CD14-positive monocyte (primary cell): ENCODE results near the gene RDH12. TPM values are rescaled to one million over a fixed set of nuclear protein-coding genes. Genes with fewer than 3 reads are reported as not detected.
A peak's percentile ranks its signal among the peaks of the same experiment; 100 is the strongest.

Experiments used
- DNase-seq, 3 donors: peaks; one replicate each; pipeline ENCODE4 v3.0.0-alpha.2; 2011 to 2022
- H2AFZ ChIP-seq: 2 replicates; pipeline ENCODE4 v1.6.0; 2012; ENCODE audit warnings: mild to moderate bottlenecking, low read depth, low read length, inconsistent platforms; ENCODE audit not compliant: insufficient read depth, poor library complexity, severe bottlenecking
- H3K27ac ChIP-seq, 2 donors: 1 replicate in 1 of 2; 2 replicates in 1 of 2; pipeline ENCODE4 v1.5.1; 2012 to 2013; ENCODE audit warnings: low read length in 2 of 2, control low read depth in 1 of 2, inconsistent platforms in 1 of 2, low read depth in 1 of 2, mild to moderate bottlenecking in 1 of 2
- H3K27me3 ChIP-seq, 2 donors: one replicate each; pipeline versions ENCODE4 v1.6.0 to v1.6.1; 2011 to 2013; ENCODE audit warnings: low read length in 2 of 2; ENCODE audit not compliant: control insufficient read depth in 2 of 2, insufficient read depth in 2 of 2
- H3K36me3 ChIP-seq, 2 donors: replicated peaks in 1 of 2; 1 replicate in 1 of 2; 2 replicates in 1 of 2; pipeline versions ENCODE4 v1.5.1 to v1.6.1; 2012 to 2013; ENCODE audit warnings: low read length in 2 of 2, control low read depth in 1 of 2, inconsistent platforms in 1 of 2, mild to moderate bottlenecking in 1 of 2; ENCODE audit not compliant: insufficient read depth in 2 of 2, control insufficient read depth in 1 of 2
- H3K4me1 ChIP-seq, 2 donors: 1 replicate in 1 of 2; 2 replicates in 1 of 2; pipeline versions ENCODE4 v1.5.1 to v1.6.1; 2012 to 2013; ENCODE audit warnings: low read length in 2 of 2, control low read depth in 1 of 2, inconsistent platforms in 1 of 2, mild to moderate bottlenecking in 1 of 2, moderate library complexity in 1 of 2; ENCODE audit not compliant: insufficient read depth in 2 of 2, control insufficient read depth in 1 of 2
- H3K4me2 ChIP-seq: replicated peaks from 2 replicates; pipeline ENCODE3; 2012; ENCODE audit warnings: low read length, moderate library complexity, mild to moderate bottlenecking; ENCODE audit not compliant: poor library complexity, severe bottlenecking; ENCODE audit errors: extremely low read depth
- H3K4me3 ChIP-seq, 3 experiments: fragments of 200-600 bp in 1 of 3; sonication (generic) in 1 of 3; replicated peaks in 1 of 3; 1 replicate in 2 of 3; 2 replicates in 1 of 3; pipeline ENCODE4 v1.5.1; 2011 to 2013; ENCODE audit warnings: low read length in 3 of 3, mild to moderate bottlenecking in 3 of 3, control low read depth in 2 of 3, low read depth in 2 of 3, inconsistent platforms in 1 of 3, moderate library complexity in 1 of 3
- H3K79me2 ChIP-seq: 2 replicates; pipeline ENCODE4 v1.6.0; 2012; ENCODE audit warnings: mild to moderate bottlenecking, control low read depth, inconsistent platforms, low read length, moderate library complexity; ENCODE audit not compliant: insufficient read depth
- H3K9ac ChIP-seq: 2 replicates; pipeline ENCODE4 v1.6.0; 2017; ENCODE audit warnings: low read length, mild to moderate bottlenecking; ENCODE audit not compliant: insufficient read depth, poor library complexity, severe bottlenecking
- H3K9me3 ChIP-seq, 2 donors: replicated peaks in 1 of 2; 1 replicate in 1 of 2; 2 replicates in 1 of 2; pipeline versions ENCODE4 v1.5.1 to v1.6.1; 2012 to 2013; ENCODE audit warnings: low read length in 2 of 2, control low read depth in 1 of 2; ENCODE audit not compliant: control insufficient read depth in 1 of 2, insufficient read depth in 1 of 2
- H4K20me1 ChIP-seq: 2 replicates; pipeline ENCODE4 v1.6.0; 2012; ENCODE audit warnings: mild to moderate bottlenecking, low read length, control low read depth, moderate library complexity; ENCODE audit not compliant: insufficient read depth
- H3K27ac Mint-ChIP-seq, 7 donors: one replicate each; pipeline ENCODE4 v1.8.0; 2020; ENCODE audit warnings: mild to moderate bottlenecking in 7 of 7, mixed read lengths in 7 of 7, moderate library complexity in 6 of 7, inconsistent platforms in 2 of 7
- H3K27me3 Mint-ChIP-seq, 3 donors: one replicate each; pipeline ENCODE4 v1.8.0; 2021 to 2022; ENCODE audit warnings: low read depth in 3 of 3, mild to moderate bottlenecking in 3 of 3, mixed read lengths in 3 of 3, moderate library complexity in 3 of 3, inconsistent platforms in 1 of 3
- H3K36me3 Mint-ChIP-seq, 2 donors: one replicate each; pipeline ENCODE4 v1.8.0; 2020; ENCODE audit warnings: mixed read lengths in 2 of 2, inconsistent platforms in 1 of 2, mild to moderate bottlenecking in 1 of 2
- H3K4me1 Mint-ChIP-seq: one replicate; pipeline ENCODE4 v1.8.0; 2020; ENCODE audit warnings: mild to moderate bottlenecking, mixed read lengths
- H3K4me3 Mint-ChIP-seq, 2 donors: one replicate each; pipeline ENCODE4 v1.8.0; 2020; ENCODE audit warnings: mild to moderate bottlenecking in 2 of 2, mixed read lengths in 2 of 2, moderate library complexity in 1 of 2
- H3K9me3 Mint-ChIP-seq, 7 donors: one replicate each; pipeline ENCODE4 v1.8.0; 2020 to 2022; ENCODE audit warnings: mixed read lengths in 7 of 7, mild to moderate bottlenecking in 6 of 7, moderate library complexity in 6 of 7, inconsistent platforms in 2 of 7
- CTCF ChIP-seq: fragments of 200-600 bp; IDR thresholded peaks from one replicate; pipeline ENCODE4 v1.8.0; 2022; ENCODE audit warnings: antibody characterized with exemption, mild to moderate bottlenecking
- WGBS: methylation state at CpG from one replicate; pipeline ENCODE4 v1.1.5; 2013; ENCODE audit warnings: missing lambda C conversion rate; ENCODE audit not compliant: insufficient coverage; 5-methylcytosine and 5-hydroxymethylcytosine counted together
- intact Hi-C, 2 donors: fragments of 100-400 bp; cut with micrococcal nuclease; formaldehyde crosslinking; loops; one replicate each; pipeline versions ENCODE4 v1.15.0 to v1.15.1; 2023
- polyA plus RNA-seq, 3 donors: library from polyadenylated mRNA; depleted of rRNA in 1 of 3; unstranded in 2 of 3; stranded (reverse) in 1 of 3; fragments of 300-500 nt in 2 of 3; fragments of >200 nt in 1 of 3; fragmentation: Illumina TruSeq in 2 of 3; gene quantifications; 1 replicate in 2 of 3; 2 replicates in 1 of 3; pipeline ENCODE4 v1.2.3, GENCODE V29; 2012 to 2021

The RDH12 gene
- polyA plus RNA-seq, 3 donors = 0.17 TPM; not detected in 2

GRCh38 chr14:67768219-67768618, 66.5 kb downstream of the RDH12 start:
- H3K27ac Mint-ChIP-seq = peak overlapping the region in 2 of 7 donors; percentile 45 to 77
- WGBS = 100% methylated on average over 1 of the region's 2 CpGs
- Histone ChIP-seq H3K79me2 (no peaks in the 10 kb centered on the region), H3K9me3 (no peaks in the 10 kb centered on the region), H3K4me1 (peaks cover 34 to 37% of the 10 kb centered on the region in 2 donors), H3K9ac (no peak overlapping the region), H3K4me2 (no peak overlapping the region), H4K20me1 (no peaks in the 10 kb centered on the region), H3K4me3 (no peak overlapping the region), H3K36me3 (peaks cover 66 to 92% of the 10 kb centered on the region in 2 donors), H2AFZ (no peak overlapping the region), H3K27me3 (no peaks in the 10 kb centered on the region), H3K27ac (no peak overlapping the region)
- no peak overlapping the region for H3K4me3 Mint-ChIP-seq
- H3K36me3 Mint-ChIP-seq = peaks cover 75 to 81% of the 10 kb centered on the region in 2 donors
- TF ChIP-seq CTCF = no peak
- no peaks in the 10 kb centered on the region for H3K9me3 Mint-ChIP-seq
- DNase-seq = no peak
- peaks cover 41% of the 10 kb centered on the region for H3K4me1 Mint-ChIP-seq
- intact Hi-C loops = no loop called here
- H3K27me3 Mint-ChIP-seq = peaks cover 0 to 2% (median 0%) of the 10 kb centered on the region in 3 donors

- H3K27ac Mint-ChIP-seq = peak overlapping the region in 2 of 7 donors; percentile 27 to 31
- no peak overlapping the region for H2AFZ ChIP-seq
- intact Hi-C loops = no loop called here
- TF ChIP-seq CTCF = no peak
- no peaks in the 10 kb centered on the region for H3K9me3 ChIP-seq
- H3K27me3 Mint-ChIP-seq = no peaks in the 10 kb centered on the region
- peaks cover 98 to 100% of the 10 kb centered on the region in 2 donors for H3K36me3 ChIP-seq
- peaks cover 0 to 4% of the 10 kb centered on the region in 2 donors for H3K4me1 ChIP-seq
- H3K9me3 Mint-ChIP-seq = no peaks in the 10 kb centered on the region
- peaks cover 3% of the 10 kb centered on the region for H3K4me1 Mint-ChIP-seq
- WGBS = 97% methylated on average over 4 of the region's 5 CpGs
- no peak overlapping the region for H3K9ac ChIP-seq
- no peak overlapping the region for H3K4me3 Mint-ChIP-seq
- no peak overlapping the region for H3K27ac ChIP-seq
- no peak for DNase-seq
- H3K4me3 ChIP-seq = no peak overlapping the region
- no peaks in the 10 kb centered on the region for H3K27me3 ChIP-seq
- H3K4me2 ChIP-seq = no peak overlapping the region
- no peaks in the 10 kb centered on the region for H4K20me1 ChIP-seq
- no peaks in the 10 kb centered on the region for H3K79me2 ChIP-seq
- peaks cover 89 to 94% of the 10 kb centered on the region in 2 donors for H3K36me3 Mint-ChIP-seq
Observed at GRCh38 chr14:67773844-67774377, 72.2 kb downstream of the RDH12 start.
